PC-9 (cell line): ENCODE measurements around the gene NFASC.

Experiments used
- CTCF ChIP-seq: fragments of 200-600 bp; sonication (generic); conservative IDR thresholded peaks from 2 replicates; pipeline ENCODE4 v1.6.1; 2017; ENCODE audit warnings: mixed run types, antibody characterized with exemption, mild to moderate bottlenecking, moderate library complexity
- EZH2 ChIP-seq: fragments of 200-600 bp; sonication (generic); IDR thresholded peaks from 2 replicates; pipeline ENCODE4 v1.8.0; 2017; ENCODE audit warnings: antibody characterized with exemption, low read depth

GRCh38 chr1:204841798-204842197, 28.9 kb upstream of the NFASC start:
- TF ChIP-seq CTCF = no peak
- no peak for TF ChIP-seq EZH2
